Measurements from ENCODE around the gene CFDP1. TPM values are rescaled to one million over a fixed set of nuclear protein-coding genes. Genes with fewer than 3 reads are reported as not detected.

Gene CFDP1
- total and polyA plus RNA-seq, 2 experiments from 2014 or later: 97.1 to 116 TPM

GRCh38 chr16:75342308-75342811, 90.9 kb downstream of the CFDP1 start:
- Histone ChIP-seq H3K27ac (peak overlapping the region; percentile 75), H3K4me3 (no peak overlapping the region), H3K36me3 (replicated peaks; ENCODE audit: insufficient read depth, low read depth) (no peaks in the 10 kb centered on the region), H4K20me1 (ENCODE audit: insufficient read depth, poor library complexity, severe bottlenecking) (no peaks in the 10 kb centered on the region), H3K9me2 (replicated peaks; ENCODE audit: insufficient read depth) (no peaks in the 10 kb centered on the region), H3K79me2 (no peaks in the 10 kb centered on the region), H3K4me1 (ENCODE audit: insufficient read depth) (peaks cover 40% of the 10 kb centered on the region), H3K27me3 (no peaks in the 10 kb centered on the region), H2AFZ (no peak overlapping the region), H3K4me2 (peak overlapping the region; percentile 38), H3K9me3 (ENCODE audit: low read depth) (no peaks in the 10 kb centered on the region)
- peak; percentile 50 for DNase-seq (ENCODE audit: low spot score)
- 42% methylated on average over 2 of the region's 2 CpGs for WGBS (ENCODE audit: low lambda C conversion rate, missing lambda C conversion rate)
- TF ChIP-seq EZH2phosphoT487 (IDR thresholded peaks at IDR 0.05; ENCODE audit: low read depth, severe bottlenecking, unreplicated experiment): no peak
- TF ChIP-seq EZH2 (IDR thresholded peaks at IDR 0.05; ENCODE audit: borderline replicate concordance): no peak
- TF ChIP-seq CTCF (IDR thresholded peaks at IDR 0.05; ENCODE audit: poor library complexity): no peak

- Histone ChIP-seq H3K4me2 (peak overlapping the region; percentile 38), H3K27me3 (no peaks in the 10 kb centered on the region), H3K9me3 (ENCODE audit: low read depth) (no peaks in the 10 kb centered on the region), H3K79me2 (no peaks in the 10 kb centered on the region), H3K27ac (peak overlapping the region; percentile 75), H3K4me3 (no peak overlapping the region), H3K9me2 (replicated peaks; ENCODE audit: insufficient read depth) (no peaks in the 10 kb centered on the region), H3K36me3 (replicated peaks; ENCODE audit: insufficient read depth, low read depth) (no peaks in the 10 kb centered on the region), H4K20me1 (ENCODE audit: insufficient read depth, poor library complexity, severe bottlenecking) (no peaks in the 10 kb centered on the region), H2AFZ (no peak overlapping the region), H3K4me1 (ENCODE audit: insufficient read depth) (peaks cover 40% of the 10 kb centered on the region)
- TF ChIP-seq EZH2phosphoT487 (IDR thresholded peaks at IDR 0.05; ENCODE audit: low read depth, severe bottlenecking, unreplicated experiment) (no peak), EZH2 (IDR thresholded peaks at IDR 0.05; ENCODE audit: borderline replicate concordance) (no peak), CTCF (IDR thresholded peaks at IDR 0.05; ENCODE audit: poor library complexity) (no peak)
- 41% methylated on average over 4 of the region's 4 CpGs for WGBS (ENCODE audit: low lambda C conversion rate, missing lambda C conversion rate)
- no peak for DNase-seq (ENCODE audit: low spot score)
Measured at GRCh38 chr16:75341564-75342307, 91.6 kb downstream of the CFDP1 start.

DNA sequence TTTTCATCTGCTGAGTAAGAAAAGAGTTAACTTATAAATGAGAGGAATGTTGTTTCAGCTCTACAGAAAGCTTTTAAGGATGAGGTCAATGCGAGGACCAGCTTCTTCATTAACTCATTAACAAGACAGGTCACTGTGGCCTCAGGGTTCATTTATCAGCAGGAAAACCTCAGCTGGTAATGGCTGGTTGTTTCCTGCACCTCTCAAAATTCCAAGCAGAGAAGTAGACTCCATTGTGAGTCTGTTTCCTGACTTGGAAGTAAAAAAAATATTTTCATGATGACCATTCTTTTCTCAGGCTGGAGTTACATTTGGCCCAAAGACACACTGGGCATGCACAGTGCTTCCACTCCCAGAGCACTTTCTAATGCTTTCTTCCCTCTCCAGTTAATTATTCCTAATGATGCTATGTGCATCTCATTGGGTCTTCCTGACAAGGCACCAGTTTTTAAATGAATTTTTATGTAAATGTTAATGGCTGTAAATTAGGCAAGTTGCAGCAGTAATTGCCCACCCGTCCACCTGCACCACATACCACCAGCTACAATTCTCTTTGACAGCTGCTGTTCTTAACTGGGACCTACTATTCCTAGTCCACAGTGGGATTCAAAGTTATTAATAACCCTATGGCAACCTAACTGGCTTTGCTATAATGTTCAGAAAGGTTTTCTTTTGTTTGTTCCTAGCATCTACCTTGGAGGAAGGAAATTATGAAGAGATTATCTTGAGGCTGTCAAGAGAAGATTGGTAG, 92.4 kb downstream of the CFDP1 start:
- H3K4me3 ChIP-seq: no peak overlapping the region
- peaks cover 40% of the 10 kb centered on the region for H3K4me1 ChIP-seq (ENCODE audit: insufficient read depth)
- H3K27me3 ChIP-seq: no peaks in the 10 kb centered on the region
- H3K36me3 ChIP-seq (replicated peaks; ENCODE audit: insufficient read depth, low read depth): no peaks in the 10 kb centered on the region
- no peak overlapping the region for H2AFZ ChIP-seq
- DNase-seq (ENCODE audit: low spot score): peak; percentile 28
- WGBS (ENCODE audit: low lambda C conversion rate, missing lambda C conversion rate): 38% methylated on average over 2 of the region's 2 CpGs
- TF ChIP-seq EZH2 (IDR thresholded peaks at IDR 0.05; ENCODE audit: borderline replicate concordance) (no peak), EZH2phosphoT487 (IDR thresholded peaks at IDR 0.05; ENCODE audit: low read depth, severe bottlenecking, unreplicated experiment) (no peak), CTCF (IDR thresholded peaks at IDR 0.05; ENCODE audit: poor library complexity) (no peak)
- H3K79me2 ChIP-seq: no peaks in the 10 kb centered on the region
- H3K27ac ChIP-seq: peak overlapping the region; percentile 75
- no peaks in the 10 kb centered on the region for H3K9me3 ChIP-seq (ENCODE audit: low read depth)
- H3K9me2 ChIP-seq (replicated peaks; ENCODE audit: insufficient read depth): no peaks in the 10 kb centered on the region
- H4K20me1 ChIP-seq (ENCODE audit: insufficient read depth, poor library complexity, severe bottlenecking): no peaks in the 10 kb centered on the region
- H3K4me2 ChIP-seq: peak overlapping the region; percentile 18

All from hepatocyte (in vitro differentiated cells).